Measurements from ENCODE around the gene FAM120B.

- TF ChIP-seq CTCF (conservative IDR thresholded peaks at IDR 0.05 in 1 of 2, IDR thresholded peaks at IDR 0.05 in 1 of 2; ENCODE audit: low read depth in 1 of 2, low read length in 2 of 2) (no peak), EZH2 (IDR thresholded peaks at IDR 0.05; ENCODE audit: low read length, missing control alignments) (no peak)
Observed at GRCh38 chr6:170367241-170367640, 60.7 kb downstream of the FAM120B start.
